ENCODE data around the gene NFE2L2.
"Not testable (repeated sequence)": the region's sequence is repeated elsewhere in the genome, so short reads cannot be mapped to it uniquely, and the experiment has no call there.

GRCh38 chr2:177200419-177200818 is 64.1 kb downstream of the NFE2L2 start:
- TF ChIP-seq POLR2A (IDR thresholded peaks at IDR 0.05); CTCF (IDR thresholded peaks at IDR 0.05); POLR2AphosphoS5 (IDR thresholded peaks at IDR 0.05); EP300 (IDR thresholded peaks at IDR 0.05; ENCODE audit: low read depth): not testable (repeated sequence)

Data from transverse colon (tissue), 4 donors.